D721Med (cell line): ENCODE data around the gene TTYH1.
A peak's percentile ranks its signal among the peaks of the same experiment; 100 is the strongest.

Experiments
- DNase-seq: peaks from one replicate; pipeline ENCODE4 v3.0.0; 2011; ENCODE audit warnings: low spot score; ENCODE audit not compliant: insufficient read length
- FAIRE-seq: peaks from 2 replicates; lab custom pipeline; 2011; peaks lifted over from hg19 to GRCh38; lab: Jason Lieb, UNC
- TF ChIP-seq, protein P1 (sequence below): IDR thresholded peaks from 2 replicates; pipeline ENCODE4 v1.5.1; 2012; ENCODE audit warnings: mild to moderate bottlenecking, control low read depth; ENCODE audit not compliant: insufficient read depth; ENCODE audit errors: missing control alignments

TTYH1 gene

DNA sequence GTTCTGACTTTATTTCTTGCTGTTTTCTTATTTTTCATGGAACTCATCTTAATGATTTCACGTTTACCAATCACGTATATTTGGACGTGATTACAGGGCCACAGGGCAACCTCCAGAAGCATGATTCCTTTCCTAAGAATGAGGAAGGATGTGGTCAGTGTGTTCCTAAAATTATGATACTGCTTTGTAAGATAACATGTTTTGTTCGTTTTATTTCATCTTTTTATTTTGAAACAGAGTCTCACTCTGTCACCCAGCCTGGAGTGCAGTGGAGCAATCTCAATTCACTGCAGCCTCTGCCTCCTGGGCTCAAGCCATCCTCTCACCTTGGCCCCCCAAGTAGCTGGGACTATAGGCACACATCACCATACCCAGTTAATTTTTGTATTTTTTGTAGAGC is 25.7 kb upstream of the TTYH1 start:
- TF ChIP-seq, protein P1, sequence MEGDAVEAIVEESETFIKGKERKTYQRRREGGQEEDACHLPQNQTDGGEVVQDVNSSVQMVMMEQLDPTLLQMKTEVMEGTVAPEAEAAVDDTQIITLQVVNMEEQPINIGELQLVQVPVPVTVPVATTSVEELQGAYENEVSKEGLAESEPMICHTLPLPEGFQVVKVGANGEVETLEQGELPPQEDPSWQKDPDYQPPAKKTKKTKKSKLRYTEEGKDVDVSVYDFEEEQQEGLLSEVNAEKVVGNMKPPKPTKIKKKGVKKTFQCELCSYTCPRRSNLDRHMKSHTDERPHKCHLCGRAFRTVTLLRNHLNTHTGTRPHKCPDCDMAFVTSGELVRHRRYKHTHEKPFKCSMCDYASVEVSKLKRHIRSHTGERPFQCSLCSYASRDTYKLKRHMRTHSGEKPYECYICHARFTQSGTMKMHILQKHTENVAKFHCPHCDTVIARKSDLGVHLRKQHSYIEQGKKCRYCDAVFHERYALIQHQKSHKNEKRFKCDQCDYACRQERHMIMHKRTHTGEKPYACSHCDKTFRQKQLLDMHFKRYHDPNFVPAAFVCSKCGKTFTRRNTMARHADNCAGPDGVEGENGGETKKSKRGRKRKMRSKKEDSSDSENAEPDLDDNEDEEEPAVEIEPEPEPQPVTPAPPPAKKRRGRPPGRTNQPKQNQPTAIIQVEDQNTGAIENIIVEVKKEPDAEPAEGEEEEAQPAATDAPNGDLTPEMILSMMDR = no peak
- DNase-seq = no peak
- FAIRE-seq = no peak

DNA sequence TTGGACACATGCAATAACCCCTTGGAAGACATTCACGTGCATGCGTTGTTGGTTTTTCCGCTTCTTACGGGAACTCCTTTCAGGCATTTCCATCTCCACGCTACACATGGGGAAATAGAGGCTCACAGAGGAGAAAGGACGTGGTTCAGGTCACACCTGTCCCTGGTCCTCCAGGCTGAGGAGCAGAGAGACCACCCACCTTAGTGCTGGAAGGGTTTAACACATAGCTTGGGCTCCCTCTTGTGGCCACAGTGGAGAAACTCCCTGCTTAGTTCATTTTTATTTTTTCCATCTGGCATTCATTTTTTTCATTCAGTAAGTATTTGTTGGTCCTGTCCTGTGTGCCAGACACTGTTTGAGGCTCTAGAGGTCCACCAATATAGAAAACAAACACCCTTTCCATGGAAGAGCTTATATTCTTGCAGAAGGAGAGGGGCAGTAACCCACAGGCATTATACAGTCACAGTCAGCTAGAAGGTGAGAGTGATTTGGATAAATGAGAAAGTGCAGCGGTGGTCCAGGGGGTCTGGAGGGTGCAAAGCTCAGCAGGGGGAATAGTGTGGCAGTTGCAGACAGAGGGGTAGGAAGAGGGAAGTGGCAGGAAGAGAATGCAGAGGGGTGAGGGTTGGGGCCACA is 24.2 kb upstream of the TTYH1 start:
- no peak for FAIRE-seq
- DNase-seq = peak; percentile 29
- TF ChIP-seq, protein P1 = peak; percentile 73

DNA sequence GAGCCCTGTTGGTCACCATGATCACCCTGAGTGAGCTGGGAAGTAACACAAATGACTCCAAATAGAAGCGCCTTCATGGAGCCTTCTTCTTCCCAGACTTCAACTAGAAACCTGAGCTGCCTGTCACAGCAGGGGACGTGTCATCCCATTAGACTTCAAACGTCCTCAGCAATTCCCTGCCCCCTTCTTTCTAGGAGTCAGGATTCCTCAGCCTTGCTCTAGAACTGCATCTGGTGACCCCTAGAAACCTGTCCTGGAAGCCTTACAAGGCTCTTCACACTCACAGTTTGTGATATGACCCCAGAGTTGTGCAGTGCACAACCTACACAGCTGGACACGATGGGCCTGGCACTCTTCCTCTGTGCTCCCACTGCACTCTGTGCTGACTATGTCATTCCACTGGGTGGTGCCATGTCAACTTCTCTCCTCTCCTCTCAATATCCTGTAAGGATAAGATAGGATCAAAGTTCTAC is 23.6 kb upstream of the TTYH1 start:
- DNase-seq (no peak), FAIRE-seq (no peak)
- TF ChIP-seq, protein P1 = no peak

DNA sequence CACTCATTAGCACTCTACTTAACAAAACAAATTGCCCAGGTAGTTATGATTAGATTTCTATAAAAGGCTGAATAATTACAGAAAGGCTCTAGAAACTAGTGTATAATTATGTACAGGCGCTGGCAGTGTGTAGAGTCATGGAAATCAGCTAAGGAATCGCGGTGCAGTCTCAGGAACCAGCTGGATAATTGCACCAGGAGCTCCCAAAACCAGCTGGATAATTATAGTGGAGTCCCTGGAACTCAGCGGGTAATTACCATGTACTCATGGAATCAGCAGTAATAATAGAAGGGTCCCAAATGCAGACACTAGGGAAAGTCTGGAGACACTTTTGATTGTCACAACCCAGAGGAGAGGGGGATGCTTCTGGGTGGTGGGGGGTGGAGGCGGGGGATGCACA is 23.2 kb upstream of the TTYH1 start:
- DNase-seq (no peak), FAIRE-seq (no peak)
- TF ChIP-seq, protein P1 = no peak

DNA sequence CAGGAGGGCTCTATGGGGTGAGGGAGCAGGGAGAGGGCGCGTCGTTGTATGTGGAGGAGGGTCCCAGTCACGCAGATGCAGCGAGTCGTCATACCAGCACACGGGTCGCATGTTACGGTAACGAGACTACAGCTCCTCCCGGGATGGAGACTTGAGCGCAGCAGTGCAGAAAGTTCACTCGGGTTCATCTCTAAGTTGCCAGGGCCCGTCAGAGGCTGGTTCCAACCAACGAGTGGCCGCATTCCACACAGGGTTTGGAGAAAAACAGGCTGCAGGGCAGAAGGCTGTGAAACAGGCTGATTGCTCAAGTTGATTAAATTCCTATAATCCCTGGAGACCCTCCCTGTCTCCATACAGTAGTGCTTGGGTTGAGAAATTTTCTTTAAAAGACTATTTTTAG is 21.9 kb upstream of the TTYH1 start:
- DNase-seq (no peak), FAIRE-seq (no peak)
- TF ChIP-seq, protein P1 = no peak

DNA sequence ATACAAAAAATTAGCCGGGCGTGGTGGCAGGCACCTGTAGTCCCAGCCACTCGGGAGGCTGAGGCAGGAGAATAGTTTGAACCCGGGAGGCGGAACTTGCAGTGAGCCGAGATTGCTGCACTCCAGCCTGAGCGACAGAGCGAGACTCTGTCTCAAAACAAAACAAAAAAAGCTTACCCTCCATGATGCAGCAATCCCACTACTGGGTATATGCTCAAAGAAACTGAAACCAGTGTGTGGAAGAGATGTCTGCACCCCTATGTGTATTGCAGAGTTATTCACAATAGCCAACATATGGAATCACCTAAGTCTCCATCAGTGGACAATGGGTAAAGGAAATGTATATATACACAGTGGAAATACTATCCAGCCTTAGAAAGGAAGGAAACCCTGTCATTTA is 19.6 kb upstream of the TTYH1 start:
- FAIRE-seq (no peak), DNase-seq (no peak)
- TF ChIP-seq, protein P1 = no peak

DNA sequence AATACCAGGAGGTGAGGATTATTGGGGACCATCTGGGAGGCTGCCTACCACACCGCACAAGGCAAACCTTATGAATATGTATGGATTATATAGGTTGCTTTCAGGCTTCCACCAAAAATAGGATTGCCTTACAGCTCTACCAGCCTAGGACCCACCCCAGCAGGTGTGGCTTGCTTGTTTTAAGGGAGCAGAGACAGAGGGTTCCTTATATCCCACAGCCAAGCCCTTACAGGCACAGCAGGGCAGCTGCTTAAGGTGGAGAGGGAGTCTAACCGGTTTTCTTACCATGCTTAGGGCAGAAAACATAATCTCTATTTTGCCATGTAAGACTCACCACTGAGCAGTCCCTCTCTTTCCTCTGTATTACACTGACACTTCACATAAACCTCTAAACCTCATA is 16.1 kb upstream of the TTYH1 start:
- TF ChIP-seq, protein P1 = no peak
- DNase-seq = no peak
- no peak for FAIRE-seq
